ENCODE data around the gene EPB41L2.
A peak's percentile ranks its signal among the peaks of the same experiment; 100 is the strongest.

EPB41L2 gene

DNA sequence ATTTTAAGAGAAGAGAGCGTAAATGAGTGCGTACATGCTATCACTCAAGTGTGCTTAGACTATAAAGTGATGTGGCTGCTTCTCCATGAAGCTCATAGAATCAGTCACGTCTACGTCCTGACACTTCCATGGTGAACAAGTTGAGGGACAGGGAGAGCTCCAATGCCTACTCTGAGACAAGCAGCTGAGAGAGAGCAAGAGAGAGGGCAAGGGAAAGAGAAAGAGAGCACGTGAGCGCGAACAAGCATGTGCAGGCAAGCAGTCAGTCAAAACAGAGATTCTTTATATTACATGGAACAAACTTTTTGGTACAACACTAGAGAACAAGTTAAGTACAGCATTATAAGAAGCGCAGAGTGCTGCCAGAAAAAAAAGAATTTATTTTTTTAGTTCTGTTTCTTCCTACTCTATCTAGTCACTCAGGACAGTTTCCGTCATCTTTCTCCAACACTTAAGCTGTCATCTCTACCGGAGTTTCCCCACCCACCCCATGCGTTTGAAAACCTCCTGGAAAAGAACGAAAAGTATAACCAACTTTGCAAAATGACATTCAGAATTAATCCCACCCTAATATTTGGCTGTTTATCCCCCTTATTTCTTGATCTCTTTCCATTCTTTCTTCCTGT lies 61.8 kb downstream of the EPB41L2 start:
- TF ChIP-seq CTCF (conservative IDR thresholded peaks at IDR 0.05) = no peak

DNA sequence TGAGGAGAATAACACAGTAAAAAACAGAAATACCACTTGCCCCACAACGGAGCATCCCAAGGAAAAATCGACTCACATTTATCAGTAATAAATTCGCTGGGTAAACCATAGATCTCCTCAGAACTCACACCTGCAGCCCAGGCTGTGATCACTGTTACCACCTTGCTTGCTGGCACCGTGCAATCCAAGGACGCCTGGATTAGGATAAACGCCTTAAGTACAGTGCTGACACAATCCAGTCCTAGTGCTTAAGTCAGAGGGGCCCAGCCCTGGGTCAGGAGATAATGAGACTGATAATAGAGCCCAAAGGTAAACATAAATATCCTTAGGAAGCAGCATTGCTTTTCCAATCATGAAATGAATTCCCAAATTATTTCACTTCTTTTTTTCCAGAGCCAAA lies 62.5 kb downstream of the EPB41L2 start:
- H3K27ac ChIP-seq = no peak overlapping the region
- no peak for TF ChIP-seq CTCF (conservative IDR thresholded peaks at IDR 0.05)

More for the DNA sequence above, 61.8 kb downstream of the EPB41L2 start:
- H3K27ac ChIP-seq = no peak overlapping the region

- H3K27ac ChIP-seq = peak overlapping the region; percentile 66
- TF ChIP-seq CTCF (conservative IDR thresholded peaks at IDR 0.05) = no peak
Measured at GRCh38 chr6:130997061-130997753, 65.8 kb downstream of the EPB41L2 start.

DNA sequence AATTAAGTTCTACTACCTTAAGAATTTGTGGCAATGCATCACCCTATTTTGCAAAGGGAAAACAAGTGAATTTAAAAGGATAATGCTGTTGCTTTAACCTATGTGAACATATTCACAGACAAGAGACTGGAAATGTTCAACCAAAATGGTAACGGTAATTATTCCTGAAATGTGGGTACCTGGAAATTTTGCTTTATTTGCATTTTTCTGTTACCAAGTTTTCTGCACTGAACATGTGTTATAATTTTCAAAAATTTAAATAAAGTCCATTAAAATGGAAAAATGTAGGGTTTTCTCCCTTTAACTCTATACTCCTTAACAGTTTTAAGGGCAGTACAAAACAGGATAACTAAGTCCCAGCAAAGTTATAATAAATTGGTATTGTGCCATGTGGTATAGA lies 66.4 kb downstream of the EPB41L2 start:
- no peak for TF ChIP-seq CTCF (conservative IDR thresholded peaks at IDR 0.05)
- peak overlapping the region; percentile 66 for H3K27ac ChIP-seq

GRCh38 chr6:130995783-130996447 lies 67.1 kb downstream of the EPB41L2 start:
- TF ChIP-seq CTCF (conservative IDR thresholded peaks at IDR 0.05) = no peak
- H3K27ac ChIP-seq = peak overlapping the region; percentile 66

DNA sequence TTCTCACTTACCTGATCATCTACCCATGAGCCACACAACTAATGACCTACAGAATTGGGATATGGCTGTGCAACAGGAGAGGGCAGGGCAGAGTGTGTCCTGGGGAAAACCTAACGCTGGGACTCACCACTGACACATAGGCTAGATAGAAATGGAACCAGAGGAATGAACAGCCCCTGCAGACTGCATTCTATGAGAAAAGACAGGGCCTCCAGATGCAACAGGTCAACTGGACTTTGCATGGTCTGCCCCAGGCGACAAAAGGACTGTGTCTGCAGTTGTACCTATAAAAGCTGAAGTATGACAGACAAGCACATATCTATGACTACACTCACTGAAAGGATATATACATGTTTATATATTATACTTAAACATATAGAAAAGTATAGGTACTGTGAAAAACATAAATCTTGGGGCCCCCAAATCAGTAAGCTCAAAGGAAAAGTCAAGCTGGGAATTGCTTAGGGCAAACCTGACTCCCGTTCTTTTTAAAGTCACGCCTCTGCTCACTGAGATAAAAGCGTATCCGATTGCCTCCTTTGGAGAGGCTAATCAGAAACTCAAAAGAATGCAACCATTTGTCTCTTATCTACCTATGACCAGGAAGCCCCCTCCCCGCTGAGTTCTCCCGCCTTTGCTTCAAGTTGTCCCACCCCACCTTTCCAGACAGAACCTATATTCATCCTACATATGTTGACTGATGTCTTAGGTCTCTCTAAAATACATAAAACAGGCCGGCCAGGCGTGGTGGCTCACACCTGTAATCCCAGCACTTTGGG lies 68.5 kb downstream of the EPB41L2 start:
- peak overlapping the region; percentile 66; the same call in 1 of the 2 replicates for H3K27ac ChIP-seq

More for the DNA sequence above, 68.5 kb downstream of the EPB41L2 start:
- no peak for TF ChIP-seq CTCF (conservative IDR thresholded peaks at IDR 0.05)

All from VCaP (cell line).